ENCODE results near the gene P3H1.
"Not testable (repeated sequence)": the region's sequence is repeated elsewhere in the genome, so short reads cannot be mapped to it uniquely, and the experiment has no call there.

The P3H1 gene, protein sequence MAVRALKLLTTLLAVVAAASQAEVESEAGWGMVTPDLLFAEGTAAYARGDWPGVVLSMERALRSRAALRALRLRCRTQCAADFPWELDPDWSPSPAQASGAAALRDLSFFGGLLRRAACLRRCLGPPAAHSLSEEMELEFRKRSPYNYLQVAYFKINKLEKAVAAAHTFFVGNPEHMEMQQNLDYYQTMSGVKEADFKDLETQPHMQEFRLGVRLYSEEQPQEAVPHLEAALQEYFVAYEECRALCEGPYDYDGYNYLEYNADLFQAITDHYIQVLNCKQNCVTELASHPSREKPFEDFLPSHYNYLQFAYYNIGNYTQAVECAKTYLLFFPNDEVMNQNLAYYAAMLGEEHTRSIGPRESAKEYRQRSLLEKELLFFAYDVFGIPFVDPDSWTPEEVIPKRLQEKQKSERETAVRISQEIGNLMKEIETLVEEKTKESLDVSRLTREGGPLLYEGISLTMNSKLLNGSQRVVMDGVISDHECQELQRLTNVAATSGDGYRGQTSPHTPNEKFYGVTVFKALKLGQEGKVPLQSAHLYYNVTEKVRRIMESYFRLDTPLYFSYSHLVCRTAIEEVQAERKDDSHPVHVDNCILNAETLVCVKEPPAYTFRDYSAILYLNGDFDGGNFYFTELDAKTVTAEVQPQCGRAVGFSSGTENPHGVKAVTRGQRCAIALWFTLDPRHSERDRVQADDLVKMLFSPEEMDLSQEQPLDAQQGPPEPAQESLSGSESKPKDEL

DNA sequence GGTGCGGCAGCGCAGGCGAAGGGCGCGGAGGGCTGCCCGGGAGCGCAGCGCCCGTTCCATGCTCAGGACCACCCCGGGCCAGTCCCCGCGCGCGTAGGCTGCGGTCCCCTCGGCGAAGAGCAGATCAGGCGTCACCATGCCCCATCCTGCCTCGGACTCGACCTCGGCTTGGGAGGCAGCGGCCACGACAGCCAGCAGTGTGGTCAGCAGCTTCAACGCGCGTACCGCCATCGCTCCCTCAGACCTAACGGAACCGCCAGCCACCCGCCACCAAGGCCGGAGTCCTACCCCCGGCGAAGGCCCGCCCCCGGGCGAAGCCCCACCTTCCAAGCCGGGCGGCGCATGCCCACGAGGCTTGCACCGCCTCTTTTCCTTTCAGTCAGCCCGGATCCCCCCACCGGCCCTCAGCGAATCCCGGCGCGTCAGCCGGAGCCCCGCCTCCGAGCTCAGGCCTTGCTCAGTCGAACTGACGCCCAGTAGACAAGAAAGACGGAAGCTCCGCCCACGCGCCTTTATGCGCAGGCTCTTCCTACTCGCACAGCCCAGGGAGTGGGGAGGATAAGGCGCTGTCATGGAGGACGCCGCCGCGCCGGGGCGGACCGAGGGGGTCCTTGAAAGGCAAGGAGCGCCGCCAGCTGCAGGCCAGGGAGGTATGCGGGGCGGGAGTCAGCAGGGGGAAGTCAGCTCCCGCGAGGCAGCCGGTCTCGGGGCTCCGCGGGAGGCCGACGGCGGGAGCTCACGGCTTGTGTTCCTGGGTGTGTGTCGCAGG is at the start of gene P3H1, which contains the start of gene C1orf50:
Gene P3H1, minus strand, starts transcription at position 288 of the 769 bp plus-strand sequence. Its CDS starts 57 bp downstream, at position 231.
Gene C1orf50, plus strand, starts transcription at position 509 of the 769 bp plus-strand sequence. Its CDS starts 63 bp downstream, at position 572.
- peak; percentile 99 for DNase-seq (ENCODE audit: low spot score)

DNA sequence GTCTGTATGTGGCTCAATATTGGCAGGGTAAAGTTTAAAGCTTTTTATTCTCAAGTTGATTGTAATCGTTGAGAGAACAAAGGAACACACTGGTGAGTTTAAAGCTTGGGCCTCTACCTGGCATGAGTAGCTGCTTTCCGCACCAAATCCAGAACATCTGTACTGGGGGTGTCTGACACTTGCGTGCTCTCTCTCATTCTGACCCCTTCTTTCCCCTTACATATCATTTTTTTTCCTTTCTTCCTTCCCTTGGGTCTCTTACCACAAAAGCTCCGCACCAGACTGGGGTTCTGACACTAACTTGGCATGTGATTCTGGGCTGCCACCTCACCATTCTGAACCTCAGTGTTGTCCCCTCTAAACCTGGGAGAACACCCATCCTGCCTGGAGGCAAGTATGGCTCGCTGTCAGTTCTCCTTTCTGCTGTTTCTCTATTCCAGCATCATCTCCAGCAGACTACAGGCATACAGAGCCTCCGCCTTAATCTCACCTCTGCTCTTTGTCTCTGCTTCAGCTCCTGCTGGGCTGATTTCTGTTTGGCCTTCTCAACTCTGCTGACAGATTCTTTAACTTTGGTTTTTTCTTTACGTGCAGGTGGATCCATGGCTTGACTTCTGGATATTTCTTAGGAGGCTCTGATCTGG is 49.2 kb upstream of the P3H1 start:
- DNase-seq (ENCODE audit: low spot score), result no peak

DNA sequence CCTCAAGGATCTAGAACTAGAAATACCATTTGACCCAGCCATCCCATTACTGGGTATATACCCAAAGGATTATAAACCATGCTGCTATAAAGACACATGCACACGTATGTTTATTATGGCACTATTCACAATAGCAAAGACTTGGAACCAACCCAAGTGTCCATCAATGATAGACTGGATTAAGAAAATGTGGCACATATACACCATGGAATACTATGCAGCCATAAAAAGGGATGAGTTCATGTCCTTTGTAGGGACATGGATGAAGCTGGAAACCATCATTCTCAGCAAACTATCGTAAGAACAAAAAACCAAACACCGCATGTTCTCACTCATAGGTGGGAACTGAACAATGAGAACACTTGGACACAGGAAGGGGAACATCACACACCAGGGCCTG is 48.0 kb upstream of the P3H1 start:
- DNase-seq (ENCODE audit: low spot score), result not testable (repeated sequence)

DNA sequence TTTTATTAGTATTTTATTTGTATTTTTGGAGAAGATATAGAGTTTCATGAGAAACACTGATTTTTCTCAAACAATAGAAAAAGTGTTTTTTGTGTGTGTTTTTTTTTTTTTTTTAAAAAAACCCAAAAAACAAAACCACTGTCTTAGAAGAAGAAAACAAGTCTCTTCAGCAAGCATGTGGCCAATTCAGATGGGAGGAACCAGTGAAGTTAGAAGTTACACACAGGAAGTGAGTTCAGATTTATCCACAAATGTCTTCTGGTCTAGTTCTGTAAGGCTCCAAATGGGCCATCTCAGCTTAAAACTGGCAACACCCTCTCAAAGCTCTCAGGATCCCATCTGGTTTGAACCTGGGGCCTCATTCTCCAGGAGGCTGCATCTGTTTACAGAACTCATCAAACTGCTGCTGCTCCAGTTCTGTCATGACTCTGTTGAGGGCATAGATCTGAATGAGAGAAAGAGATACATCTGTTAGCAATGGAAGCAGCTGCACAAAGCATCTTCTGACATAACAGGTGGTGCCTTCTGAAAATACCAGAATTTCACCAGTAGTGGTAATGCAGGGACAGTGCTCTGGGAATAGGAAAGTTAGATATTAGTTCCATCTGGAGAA is 40.3 kb upstream of the P3H1 start:
- DNase-seq (ENCODE audit: low spot score), result no peak

DNA sequence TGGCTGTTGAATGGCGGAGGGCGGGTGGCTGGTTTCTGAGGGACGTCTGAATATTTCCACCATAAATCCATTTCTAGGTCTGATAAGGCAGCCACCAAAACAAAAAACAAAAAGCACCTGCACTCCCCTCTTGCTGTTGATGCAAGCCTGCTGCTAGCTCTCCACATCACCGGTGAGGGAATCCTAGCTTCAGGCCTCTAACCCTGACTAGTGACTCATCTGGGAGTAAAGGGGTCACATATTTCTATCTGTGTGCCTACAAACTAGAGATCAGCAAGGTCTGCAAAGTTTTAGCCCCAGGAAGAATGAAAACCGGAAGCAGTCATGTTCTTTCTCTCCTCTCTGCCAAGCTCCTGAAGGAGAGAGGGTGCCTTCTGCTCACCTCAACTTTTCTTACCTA is 39.8 kb upstream of the P3H1 start:
- no peak for DNase-seq (ENCODE audit: low spot score)

DNA sequence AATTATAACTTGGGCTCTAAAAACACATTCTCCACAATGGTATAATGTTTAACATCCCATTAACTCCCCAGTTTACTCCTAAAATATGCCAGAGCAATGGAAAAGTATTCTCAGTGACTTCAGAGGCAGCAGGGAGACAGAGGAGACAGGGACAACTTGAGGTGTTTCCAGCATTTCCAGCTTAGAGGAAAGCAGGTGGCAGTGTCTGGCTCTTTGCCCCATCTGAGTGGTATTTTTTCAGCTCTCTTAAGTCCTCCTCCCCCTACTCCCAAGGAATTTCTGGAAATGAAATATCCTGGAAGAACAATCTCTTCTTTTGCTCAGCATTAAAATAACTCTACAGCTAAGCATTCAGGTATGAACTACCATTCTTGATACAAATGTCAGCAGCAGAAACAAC is 39.3 kb upstream of the P3H1 start:
- no peak for DNase-seq (ENCODE audit: low spot score)

DNA sequence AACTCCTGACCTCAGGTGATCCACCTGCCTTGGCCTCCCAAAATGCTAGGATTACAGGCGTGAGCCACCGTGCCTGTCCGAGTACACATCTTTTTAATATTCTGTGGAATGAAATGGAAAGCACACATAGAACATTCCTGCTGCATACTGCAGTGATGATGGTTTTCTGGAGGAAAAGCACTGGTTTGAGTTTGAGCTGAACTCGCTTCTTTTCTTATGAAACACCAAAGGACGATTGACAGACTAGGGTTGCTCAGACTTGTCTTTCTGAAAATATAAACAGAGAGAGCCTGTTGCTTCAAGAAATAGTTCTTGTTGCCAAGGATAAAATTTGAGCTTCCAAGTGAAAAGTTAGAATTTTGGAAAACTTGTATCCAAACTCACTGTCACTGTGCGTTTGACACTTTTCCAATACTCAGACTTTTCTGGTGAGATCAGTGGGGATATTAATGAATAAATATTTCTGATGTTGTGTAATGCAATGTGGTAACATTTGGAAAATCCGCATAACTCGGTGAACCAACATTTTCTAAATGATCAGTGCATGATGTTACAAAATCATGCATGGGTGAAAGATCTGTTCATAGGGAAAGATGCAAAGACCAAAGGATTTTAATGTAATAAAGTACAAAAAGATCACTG is 35.1 kb upstream of the P3H1 start:
- no peak for DNase-seq (ENCODE audit: low spot score)

DNA sequence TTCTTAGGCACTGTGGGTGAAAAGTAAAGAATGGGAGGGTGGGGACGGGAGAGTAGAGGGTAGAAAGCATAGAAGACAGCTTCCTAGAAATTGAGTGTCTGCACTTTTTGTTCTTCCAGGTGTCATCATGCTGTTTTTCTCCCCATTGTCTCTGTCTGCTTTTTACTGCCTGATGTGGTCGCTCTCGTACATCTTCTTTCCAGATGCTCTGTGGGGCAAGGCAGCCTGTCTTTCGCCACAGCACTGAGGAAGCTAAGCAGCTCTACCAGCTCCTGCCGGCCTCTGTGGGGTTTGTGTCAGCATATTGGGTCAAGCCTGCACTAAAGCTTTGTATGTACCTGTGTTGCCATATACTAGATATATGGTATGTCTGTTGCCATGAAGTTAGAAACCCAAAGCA is 31.2 kb upstream of the P3H1 start:
- DNase-seq (ENCODE audit: low spot score), result no peak

DNA sequence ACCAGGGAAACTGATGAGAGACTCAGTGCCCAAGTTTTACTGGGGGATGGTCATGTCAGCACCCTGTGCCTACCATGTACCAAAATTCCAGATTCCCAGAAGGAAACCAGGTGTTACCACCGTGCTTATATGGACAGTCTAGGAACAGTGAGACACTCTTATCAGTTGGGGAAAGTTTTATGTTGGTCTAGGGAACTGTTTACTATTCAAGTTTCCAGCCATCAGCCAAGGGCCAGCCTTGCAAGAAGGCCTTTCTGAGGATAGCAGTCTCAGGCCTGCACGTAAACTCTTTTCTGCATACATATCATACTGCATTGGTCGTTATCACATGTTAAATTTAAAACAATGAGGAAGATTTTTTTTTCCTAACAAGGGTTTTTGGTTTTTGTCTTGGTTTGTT is 30.6 kb upstream of the P3H1 start:
- no peak for DNase-seq (ENCODE audit: low spot score)

DNA sequence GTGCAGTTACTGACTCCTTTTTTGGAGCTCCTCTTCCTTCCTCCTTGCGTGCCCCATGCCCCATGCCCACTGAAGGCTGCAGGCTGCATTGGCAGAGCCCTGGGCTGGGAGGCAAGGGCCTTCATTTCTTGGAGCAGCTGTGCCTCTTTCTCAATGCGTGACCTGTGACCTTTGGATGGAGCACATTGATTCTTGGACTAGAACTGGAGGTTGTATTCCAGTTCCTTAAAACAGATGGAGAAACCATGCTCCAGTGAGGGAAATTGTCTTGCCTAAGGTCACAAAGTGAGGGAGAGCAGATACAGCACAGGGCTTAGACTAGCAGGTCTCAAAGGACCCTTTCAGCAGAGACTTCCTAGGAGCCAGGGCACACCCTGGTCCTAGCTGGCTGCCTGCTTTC is 27.0 kb upstream of the P3H1 start:
- no peak for DNase-seq (ENCODE audit: low spot score)

DNA sequence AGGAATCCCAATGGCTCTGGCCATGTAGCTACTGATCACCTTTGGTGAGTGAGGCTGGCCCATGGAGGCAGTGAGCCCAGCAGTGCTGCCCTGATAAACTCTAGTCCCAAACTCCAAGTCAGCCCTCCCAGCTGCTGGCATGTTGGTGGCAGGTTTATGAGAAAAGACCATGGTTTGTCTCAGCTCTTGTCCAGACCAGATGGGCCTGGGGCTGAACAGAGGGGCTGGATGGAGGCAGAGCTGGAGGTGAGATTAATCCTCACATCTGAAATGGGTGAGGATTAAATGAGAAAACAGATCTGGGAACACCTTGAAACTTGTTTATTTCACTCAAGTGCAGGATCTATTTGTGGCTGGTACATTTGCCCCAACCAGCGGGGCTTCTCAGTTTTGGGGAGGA is 21.2 kb upstream of the P3H1 start:
- DNase-seq (ENCODE audit: low spot score), result no peak

DNA sequence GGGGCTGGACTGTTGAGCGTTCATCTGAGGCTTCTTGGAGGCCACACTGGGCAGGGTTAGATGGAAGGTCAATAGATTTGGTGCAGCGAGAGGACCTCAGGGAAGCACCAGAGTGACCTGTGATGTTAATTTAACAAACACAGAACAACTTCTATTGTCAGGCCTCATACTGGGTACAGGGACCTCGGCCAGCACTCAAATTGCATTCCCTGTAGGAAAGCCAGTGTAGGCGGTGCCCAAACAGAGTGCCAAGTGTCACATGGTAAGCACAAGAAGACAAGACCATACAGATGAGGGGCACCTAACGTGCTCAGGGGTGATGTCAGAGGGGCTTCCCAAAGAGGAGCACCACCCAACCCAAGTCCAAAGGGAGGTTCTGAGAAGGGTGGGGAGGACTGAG is 19.3 kb upstream of the P3H1 start:
- no peak for DNase-seq (ENCODE audit: low spot score)

DNA sequence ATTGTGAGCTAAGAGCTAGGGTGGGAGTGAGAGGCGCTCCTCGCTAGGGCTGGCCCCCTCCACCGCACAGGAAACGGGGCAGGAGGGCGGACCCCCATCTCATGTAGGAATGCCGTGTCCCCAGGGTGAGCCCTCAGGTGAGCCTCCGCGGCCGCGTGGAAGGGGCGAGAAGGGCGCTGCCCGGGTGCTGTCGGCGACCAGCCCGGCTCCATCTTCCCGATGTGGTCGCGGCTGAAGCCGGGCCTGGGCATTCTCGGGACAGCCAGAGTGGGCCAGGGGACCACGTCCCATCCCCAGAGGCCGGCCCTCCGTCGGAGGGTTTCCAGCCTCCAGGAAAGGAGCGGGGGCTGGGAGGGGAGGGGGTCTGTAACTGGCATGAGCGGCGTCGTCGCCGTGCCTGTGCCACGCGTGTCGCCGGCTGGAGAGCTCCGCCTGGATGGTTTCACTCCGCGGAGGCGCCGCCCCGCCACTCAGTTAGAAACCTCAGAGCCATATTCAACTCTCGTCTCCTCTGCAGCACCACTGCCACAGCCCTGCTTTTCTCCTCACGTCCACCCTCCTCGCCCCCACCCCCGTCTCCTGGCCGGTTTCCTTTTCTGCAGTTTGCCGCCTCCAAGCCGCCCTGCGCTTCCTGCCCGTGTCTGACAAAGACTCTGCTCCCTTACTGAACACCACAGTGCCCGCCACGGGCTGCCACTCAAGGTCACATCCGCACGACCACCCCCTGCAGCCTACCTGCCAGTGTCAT is 18.3 kb upstream of the P3H1 start, which contains the start of gene TMEM269:
Gene TMEM269, plus strand, starts transcription at position 46 of the 748 bp plus-strand sequence. CDS start 4,903 bp downstream, outside the sequence.
- DNase-seq (ENCODE audit: low spot score), result no peak

DNA sequence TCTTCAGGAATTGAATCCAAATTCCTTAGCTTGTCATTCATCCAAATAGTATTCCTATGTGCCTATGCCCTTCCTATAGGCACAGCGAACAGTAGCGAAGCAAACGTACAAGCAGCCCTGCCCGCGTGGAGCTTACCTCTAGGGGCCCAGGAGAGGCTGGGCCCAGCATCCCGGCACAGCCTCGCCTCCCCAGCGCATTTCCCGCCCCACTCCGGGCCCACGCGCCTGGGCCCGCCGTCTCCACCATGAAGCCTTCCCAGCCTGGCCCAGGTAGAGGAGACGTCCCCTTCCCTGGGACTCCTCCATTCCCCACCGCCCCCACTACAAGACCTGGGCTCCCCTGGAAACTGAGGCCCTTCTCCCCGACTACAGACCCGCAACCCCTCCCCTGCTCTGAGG is 17.7 kb upstream of the P3H1 start:
- no peak for DNase-seq (ENCODE audit: low spot score)

DNA sequence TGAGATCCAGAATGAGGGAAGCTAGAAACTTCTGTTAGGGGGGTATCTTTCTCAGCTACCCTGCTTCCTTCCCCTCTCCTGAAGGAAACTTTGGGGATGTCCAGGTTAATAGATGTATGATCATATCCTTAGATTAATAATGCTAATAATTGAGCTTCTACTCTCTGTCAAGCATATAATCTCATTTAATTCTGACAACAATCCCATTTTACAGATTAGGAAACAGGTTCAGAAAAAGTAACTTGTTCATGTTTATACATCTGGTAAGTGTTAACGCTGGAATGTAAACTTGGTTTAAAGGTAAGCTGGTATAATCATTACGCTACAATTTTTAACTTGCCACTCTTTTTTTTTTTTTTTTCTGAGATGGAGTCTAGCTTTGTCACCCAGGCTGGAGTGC is 16.3 kb upstream of the P3H1 start:
- no peak for DNase-seq (ENCODE audit: low spot score)

DNA sequence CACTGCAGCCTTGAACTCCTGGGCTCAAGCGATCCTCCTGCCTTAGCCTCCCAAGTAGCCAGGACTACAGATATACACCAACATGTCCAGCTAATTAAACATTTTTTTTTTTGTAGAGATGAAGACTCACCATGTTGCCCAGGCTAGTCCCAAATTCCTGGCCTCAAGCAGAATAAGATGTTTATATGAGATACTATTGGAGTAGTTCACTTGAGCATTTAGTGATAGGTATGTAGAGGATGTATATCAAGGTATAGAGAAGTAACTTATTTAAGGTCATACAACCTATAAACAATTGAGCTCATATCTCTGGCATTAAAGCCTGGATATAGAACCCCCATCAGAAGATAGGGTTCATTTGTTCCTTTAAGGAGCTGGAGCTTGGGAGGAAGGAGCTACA is 13.3 kb upstream of the P3H1 start:
- no peak for DNase-seq (ENCODE audit: low spot score)

DNA sequence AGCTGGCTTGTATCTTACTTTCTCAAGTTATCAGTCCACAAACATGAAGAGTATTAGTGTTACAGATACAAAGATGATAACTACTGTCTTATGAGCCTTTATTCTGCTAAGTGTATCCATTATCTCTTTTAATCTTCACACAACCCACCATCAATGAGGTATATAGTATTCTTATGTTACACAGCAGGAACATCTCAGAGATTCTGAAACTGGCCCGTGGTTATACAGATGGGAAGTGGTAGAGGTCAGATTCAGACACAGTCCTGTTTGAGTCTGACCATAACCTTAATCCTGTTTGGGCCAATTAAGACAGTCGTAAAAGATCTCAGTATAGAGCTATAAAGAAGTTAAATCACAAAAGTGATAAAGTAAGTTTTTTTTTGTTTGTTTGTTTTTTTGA is 12.9 kb upstream of the P3H1 start:
- no peak for DNase-seq (ENCODE audit: low spot score)

DNA sequence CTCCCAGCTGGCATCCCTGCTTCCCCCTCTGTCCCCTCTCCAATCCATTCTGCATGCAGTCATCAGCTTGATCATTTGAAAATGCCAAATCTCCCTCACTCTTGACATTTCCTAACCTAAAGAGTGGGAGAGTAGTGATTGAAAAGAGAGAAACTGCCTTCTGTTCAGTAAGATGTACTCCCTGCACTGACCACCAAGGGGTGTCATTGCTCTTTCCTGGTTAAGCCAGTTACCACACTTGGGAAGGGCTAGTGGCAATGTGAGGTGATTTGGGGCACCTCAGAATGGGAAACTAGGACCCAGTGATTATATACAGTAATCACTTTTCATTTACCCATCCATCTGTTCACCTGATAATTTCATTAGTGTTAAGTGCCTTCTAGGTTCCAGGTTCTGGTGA is 11.0 kb upstream of the P3H1 start:
- no peak for DNase-seq (ENCODE audit: low spot score)

DNA sequence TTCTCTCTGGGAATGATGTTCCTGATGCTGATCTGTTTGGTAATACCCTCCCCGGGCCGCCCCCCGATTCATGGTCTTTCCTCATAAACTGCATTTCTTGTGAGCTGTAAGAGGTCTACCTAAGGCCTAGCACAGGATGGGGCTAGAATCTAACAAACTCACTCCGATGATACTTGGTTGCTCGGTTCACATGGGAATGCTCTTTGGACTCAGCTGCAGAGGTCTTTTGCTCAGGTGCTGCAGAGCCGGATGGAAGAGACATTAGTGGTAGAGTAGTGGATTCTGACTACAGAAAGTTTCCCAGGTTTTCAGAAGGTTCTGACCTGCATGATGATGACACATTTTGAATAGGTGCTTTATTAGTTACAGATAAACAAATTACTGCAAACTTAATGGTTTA is 9.7 kb upstream of the P3H1 start:
- DNase-seq (ENCODE audit: low spot score), result no peak

DNA sequence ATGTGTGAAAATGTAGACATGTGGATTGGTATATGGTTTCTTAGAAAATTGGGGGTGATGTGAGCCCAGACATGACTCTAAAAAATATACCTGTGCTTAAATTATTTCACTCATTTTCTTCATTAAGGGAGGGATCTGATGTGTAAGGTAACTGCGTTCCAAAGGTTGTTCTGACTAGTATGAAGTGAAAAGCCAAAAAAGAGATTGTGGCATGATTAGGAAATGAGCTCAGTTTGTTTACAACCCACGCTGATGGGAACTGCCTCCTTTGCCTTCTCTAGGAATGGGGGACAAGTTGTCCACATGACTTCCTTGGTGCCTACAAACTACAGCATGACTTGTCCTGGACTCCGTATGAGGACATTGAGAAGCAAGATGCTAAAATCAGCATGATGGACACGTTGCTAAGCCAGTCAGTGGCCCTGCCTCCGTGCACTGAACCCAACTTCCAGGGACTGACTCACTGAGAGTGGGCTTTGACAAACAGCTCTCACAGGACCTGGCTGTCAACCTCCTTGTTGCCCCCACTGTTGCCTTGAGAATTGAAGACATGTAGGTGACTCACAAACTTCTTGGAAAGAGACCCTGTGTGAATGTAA is 8.2 kb upstream of the P3H1 start:
- no peak for DNase-seq (ENCODE audit: low spot score)
